Measurements from ENCODE around the gene RASL11A. TPM values are rescaled to one million over a fixed set of nuclear protein-coding genes. Genes with fewer than 3 reads are reported as not detected.

Gene RASL11A
- total RNA-seq, 1 donor from 2014 or later: not detected

- no peaks in the 10 kb centered on the region for H4K20me1 ChIP-seq (ENCODE audit: low read depth)
- peaks cover 5% of the 10 kb centered on the region for H3K4me1 ChIP-seq
- no peak for DNase-seq (ENCODE audit: low spot score)
- Mint-ChIP-seq H3K4me3 (no peak overlapping the region), H3K27ac (no peak overlapping the region), H3K9me3 (no peaks in the 10 kb centered on the region), H3K27me3 (ENCODE audit: insufficient read depth, low read depth) (peaks cover 5% of the 10 kb centered on the region), H3K36me3 (no peaks in the 10 kb centered on the region), H3K4me1 (peaks cover 5% of the 10 kb centered on the region)
- no peaks in the 10 kb centered on the region for H3K9me3 ChIP-seq (ENCODE audit: low read depth)
- no peak overlapping the region for H3K9ac ChIP-seq
- H3F3A ChIP-seq (ENCODE audit: low read depth): no peaks in the 10 kb centered on the region
- no peak overlapping the region for H2AFZ ChIP-seq (replicated peaks)
- H3K27ac ChIP-seq: no peak overlapping the region
- H3K27me3 ChIP-seq: no peaks in the 10 kb centered on the region
- H3K4me3 ChIP-seq: no peak overlapping the region
- no peaks in the 10 kb centered on the region for H3K79me2 ChIP-seq (ENCODE audit: low read depth)
- no peaks in the 10 kb centered on the region for H3K36me3 ChIP-seq
- no peak overlapping the region for H3K4me2 ChIP-seq
- TF ChIP-seq EZH2 (IDR thresholded peaks at IDR 0.05): no peak
These were observed 39.5 kb downstream of the RASL11A start for GRCh38 chr13:27309967-27310598.

GRCh38 chr13:27310946-27311345 is 40.3 kb downstream of the RASL11A start:
- Histone ChIP-seq H3K4me3 (no peak overlapping the region), H3K4me2 (no peak overlapping the region), H3K36me3 (no peaks in the 10 kb centered on the region), H4K20me1 (ENCODE audit: low read depth) (no peaks in the 10 kb centered on the region), H3K27me3 (no peaks in the 10 kb centered on the region), H3K79me2 (ENCODE audit: low read depth) (no peaks in the 10 kb centered on the region), H3K4me1 (peaks cover 5% of the 10 kb centered on the region), H3K27ac (no peak overlapping the region), H3K9ac (no peak overlapping the region), H3F3A (ENCODE audit: low read depth) (no peaks in the 10 kb centered on the region), H2AFZ (replicated peaks) (no peak overlapping the region), H3K9me3 (ENCODE audit: low read depth) (no peaks in the 10 kb centered on the region)
- no peak overlapping the region for H3K27ac Mint-ChIP-seq
- H3K36me3 Mint-ChIP-seq: no peaks in the 10 kb centered on the region
- no peaks in the 10 kb centered on the region for H3K9me3 Mint-ChIP-seq
- peaks cover 5% of the 10 kb centered on the region for H3K4me1 Mint-ChIP-seq
- no peak for DNase-seq (ENCODE audit: low spot score)
- no peak for TF ChIP-seq CTCF (IDR thresholded peaks at IDR 0.05)
- no peak for TF ChIP-seq EZH2phosphoT487 (IDR thresholded peaks at IDR 0.05)
- TF ChIP-seq EZH2 (IDR thresholded peaks at IDR 0.05): no peak
- no peak overlapping the region for H3K4me3 Mint-ChIP-seq
- H3K27me3 Mint-ChIP-seq (ENCODE audit: insufficient read depth, low read depth): peaks cover 5% of the 10 kb centered on the region

GRCh38 chr13:27311518-27312210 is 41.0 kb downstream of the RASL11A start:
- H2AFZ ChIP-seq (replicated peaks): no peak overlapping the region
- H3K4me1 Mint-ChIP-seq: peaks cover 5% of the 10 kb centered on the region

More at GRCh38 chr13:27311518-27312210, 41.0 kb downstream of the RASL11A start:
- Histone ChIP-seq H4K20me1 (ENCODE audit: low read depth) (no peaks in the 10 kb centered on the region), H3K4me2 (no peak overlapping the region), H3K27ac (no peak overlapping the region), H3K79me2 (ENCODE audit: low read depth) (no peaks in the 10 kb centered on the region), H3K9ac (no peak overlapping the region), H3K4me1 (peaks cover 5% of the 10 kb centered on the region), H3K9me3 (ENCODE audit: low read depth) (no peaks in the 10 kb centered on the region), H3F3A (ENCODE audit: low read depth) (no peaks in the 10 kb centered on the region), H3K4me3 (no peak overlapping the region), H3K36me3 (no peaks in the 10 kb centered on the region), H3K27me3 (no peaks in the 10 kb centered on the region)
- Mint-ChIP-seq H3K27ac (no peak overlapping the region), H3K9me3 (no peaks in the 10 kb centered on the region), H3K4me3 (no peak overlapping the region), H3K27me3 (ENCODE audit: insufficient read depth, low read depth) (peaks cover 5% of the 10 kb centered on the region), H3K36me3 (no peaks in the 10 kb centered on the region)
- DNase-seq (ENCODE audit: low spot score): no peak
- no peak for TF ChIP-seq CTCF (IDR thresholded peaks at IDR 0.05)
- TF ChIP-seq EZH2phosphoT487 (IDR thresholded peaks at IDR 0.05): no peak
- no peak for TF ChIP-seq EZH2 (IDR thresholded peaks at IDR 0.05)
